Ishikawa (cell line): ENCODE data around the gene LAMA1.

ENCODE experiments used
- CEBPB ChIP-seq: IDR thresholded peaks from 2 replicates; pipeline ENCODE4 v1.6.1; 2012
- CREB1 ChIP-seq: IDR thresholded peaks from 2 replicates; pipeline ENCODE4 v1.6.1; 2012; ENCODE audit warnings: low read depth
- EGR1 ChIP-seq: IDR thresholded peaks from 2 replicates; pipeline ENCODE4 v1.6.1; 2012
- EP300 ChIP-seq: IDR thresholded peaks from 2 replicates; pipeline ENCODE4 v1.6.1; 2012; ENCODE audit warnings: borderline replicate concordance
- FOXM1 ChIP-seq: IDR thresholded peaks from 2 replicates; pipeline ENCODE4 v1.6.1; 2012; ENCODE audit warnings: low read depth, borderline replicate concordance
- NFIC ChIP-seq: IDR thresholded peaks from 2 replicates; pipeline ENCODE4 v1.6.1; 2012
- RAD21 ChIP-seq: IDR thresholded peaks from 2 replicates; pipeline ENCODE4 v1.6.1; 2012; ENCODE audit warnings: low read depth
- TAF1 ChIP-seq: IDR thresholded peaks from 2 replicates; pipeline ENCODE4 v1.6.1; 2012; ENCODE audit warnings: low read depth, mild to moderate bottlenecking
- TCF12 ChIP-seq: IDR thresholded peaks from 2 replicates; pipeline ENCODE4 v1.6.1; 2012; ENCODE audit warnings: low read depth
- TEAD4 ChIP-seq: IDR thresholded peaks from 2 replicates; pipeline ENCODE4 v1.6.1; 2012
- YY1 ChIP-seq: IDR thresholded peaks from 2 replicates; pipeline ENCODE4 v1.6.1; 2012; ENCODE audit warnings: low read depth
- ZBTB7A ChIP-seq: IDR thresholded peaks from 2 replicates; pipeline ENCODE4 v1.6.1; 2012; ENCODE audit warnings: low read depth
- TF ChIP-seq, protein P1 (sequence below): IDR thresholded peaks from 2 replicates; pipeline ENCODE4 v1.6.1; 2012
- TF ChIP-seq, protein P2 (sequence below): IDR thresholded peaks from 2 replicates; pipeline ENCODE4 v1.6.1; 2012
- TF ChIP-seq, protein P3 (sequence below): IDR thresholded peaks from 2 replicates; pipeline ENCODE4 v1.6.1; 2012; ENCODE audit warnings: low read depth, mild to moderate bottlenecking

The LAMA1 gene

DNA sequence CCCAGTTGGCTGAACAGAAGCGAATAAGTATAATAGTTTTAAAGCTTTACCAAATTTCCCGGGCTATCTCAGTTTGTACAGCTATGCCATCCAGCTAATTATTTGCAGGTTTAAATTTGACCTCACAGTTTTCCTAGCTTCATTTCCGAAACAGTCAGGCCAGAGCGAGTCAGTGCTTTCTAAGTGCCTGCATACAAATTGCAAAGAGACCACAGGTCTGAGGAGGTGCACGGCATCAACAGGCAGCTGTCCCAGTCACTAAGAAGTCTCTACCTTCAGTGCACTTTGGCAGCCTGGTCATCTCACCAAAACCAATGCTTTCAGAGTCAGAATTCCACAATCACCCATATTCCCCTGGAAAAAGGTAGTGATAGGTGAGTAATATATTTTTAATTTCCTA is 51.9 kb downstream of the LAMA1 start:
- TF ChIP-seq, protein P1, sequence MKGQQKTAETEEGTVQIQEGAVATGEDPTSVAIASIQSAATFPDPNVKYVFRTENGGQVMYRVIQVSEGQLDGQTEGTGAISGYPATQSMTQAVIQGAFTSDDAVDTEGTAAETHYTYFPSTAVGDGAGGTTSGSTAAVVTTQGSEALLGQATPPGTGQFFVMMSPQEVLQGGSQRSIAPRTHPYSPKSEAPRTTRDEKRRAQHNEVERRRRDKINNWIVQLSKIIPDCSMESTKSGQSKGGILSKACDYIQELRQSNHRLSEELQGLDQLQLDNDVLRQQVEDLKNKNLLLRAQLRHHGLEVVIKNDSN: no peak
- no peak for TF ChIP-seq TEAD4
- TF ChIP-seq EP300: no peak
- TF ChIP-seq CEBPB: no peak
- TF ChIP-seq, protein P2, sequence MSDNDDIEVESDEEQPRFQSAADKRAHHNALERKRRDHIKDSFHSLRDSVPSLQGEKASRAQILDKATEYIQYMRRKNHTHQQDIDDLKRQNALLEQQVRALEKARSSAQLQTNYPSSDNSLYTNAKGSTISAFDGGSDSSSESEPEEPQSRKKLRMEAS: no peak
- no peak for TF ChIP-seq TCF12
- TF ChIP-seq FOXM1: no peak
- no peak for TF ChIP-seq CREB1
- TF ChIP-seq YY1: no peak
- no peak for TF ChIP-seq TAF1
- no peak for TF ChIP-seq RAD21
- TF ChIP-seq NFIC: no peak
- TF ChIP-seq, protein P3, sequence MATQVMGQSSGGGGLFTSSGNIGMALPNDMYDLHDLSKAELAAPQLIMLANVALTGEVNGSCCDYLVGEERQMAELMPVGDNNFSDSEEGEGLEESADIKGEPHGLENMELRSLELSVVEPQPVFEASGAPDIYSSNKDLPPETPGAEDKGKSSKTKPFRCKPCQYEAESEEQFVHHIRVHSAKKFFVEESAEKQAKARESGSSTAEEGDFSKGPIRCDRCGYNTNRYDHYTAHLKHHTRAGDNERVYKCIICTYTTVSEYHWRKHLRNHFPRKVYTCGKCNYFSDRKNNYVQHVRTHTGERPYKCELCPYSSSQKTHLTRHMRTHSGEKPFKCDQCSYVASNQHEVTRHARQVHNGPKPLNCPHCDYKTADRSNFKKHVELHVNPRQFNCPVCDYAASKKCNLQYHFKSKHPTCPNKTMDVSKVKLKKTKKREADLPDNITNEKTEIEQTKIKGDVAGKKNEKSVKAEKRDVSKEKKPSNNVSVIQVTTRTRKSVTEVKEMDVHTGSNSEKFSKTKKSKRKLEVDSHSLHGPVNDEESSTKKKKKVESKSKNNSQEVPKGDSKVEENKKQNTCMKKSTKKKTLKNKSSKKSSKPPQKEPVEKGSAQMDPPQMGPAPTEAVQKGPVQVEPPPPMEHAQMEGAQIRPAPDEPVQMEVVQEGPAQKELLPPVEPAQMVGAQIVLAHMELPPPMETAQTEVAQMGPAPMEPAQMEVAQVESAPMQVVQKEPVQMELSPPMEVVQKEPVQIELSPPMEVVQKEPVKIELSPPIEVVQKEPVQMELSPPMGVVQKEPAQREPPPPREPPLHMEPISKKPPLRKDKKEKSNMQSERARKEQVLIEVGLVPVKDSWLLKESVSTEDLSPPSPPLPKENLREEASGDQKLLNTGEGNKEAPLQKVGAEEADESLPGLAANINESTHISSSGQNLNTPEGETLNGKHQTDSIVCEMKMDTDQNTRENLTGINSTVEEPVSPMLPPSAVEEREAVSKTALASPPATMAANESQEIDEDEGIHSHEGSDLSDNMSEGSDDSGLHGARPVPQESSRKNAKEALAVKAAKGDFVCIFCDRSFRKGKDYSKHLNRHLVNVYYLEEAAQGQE: no peak
- no peak for TF ChIP-seq ZBTB7A
- no peak for TF ChIP-seq EGR1

DNA sequence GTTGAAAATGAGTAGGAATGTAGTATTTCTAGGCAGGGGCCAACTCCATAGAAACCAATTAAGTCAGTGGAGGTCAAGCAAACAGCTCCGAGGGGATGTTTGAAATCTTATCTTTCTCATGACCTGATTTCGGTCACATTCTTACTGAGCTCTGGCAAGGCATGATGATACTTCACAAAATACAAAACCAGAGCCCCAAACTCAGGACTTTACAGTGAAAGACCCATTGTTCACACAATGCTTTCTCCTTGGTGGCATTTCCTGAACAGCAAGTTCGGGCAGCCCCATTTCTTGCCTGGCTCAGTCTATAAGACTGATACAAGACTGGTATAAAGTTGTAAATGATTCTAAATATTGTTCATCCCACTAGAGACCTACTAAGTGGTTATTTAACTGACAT is 53.3 kb downstream of the LAMA1 start:
- TF ChIP-seq YY1 (no peak), RAD21 (no peak), NFIC (no peak), CEBPB (no peak), EGR1 (no peak), TCF12 (no peak), EP300 (no peak), FOXM1 (no peak), ZBTB7A (no peak), TEAD4 (no peak)
- TF ChIP-seq, protein P1: no peak
- TF ChIP-seq, protein P3: no peak
- TF ChIP-seq, protein P2: no peak

DNA sequence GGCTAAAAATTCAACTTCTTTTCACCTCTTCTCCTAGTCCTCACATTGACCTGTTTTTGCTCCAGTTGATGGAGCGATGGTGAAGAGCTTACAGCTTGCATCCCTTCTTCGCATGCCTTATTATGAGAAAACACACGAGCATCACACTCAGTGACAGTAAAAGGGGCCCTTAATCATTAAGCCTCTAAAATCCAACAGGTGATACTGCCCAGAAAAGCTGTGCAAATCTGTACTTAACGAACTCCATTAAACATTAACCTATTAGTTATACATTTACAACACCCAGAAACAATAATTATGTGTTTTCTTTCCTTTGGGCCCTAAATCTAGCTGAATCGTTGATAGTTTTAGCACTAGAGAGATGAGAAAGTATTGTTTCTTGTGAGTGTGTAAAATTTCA is 54.8 kb downstream of the LAMA1 start:
- TF ChIP-seq TEAD4: no peak
- TF ChIP-seq TCF12: no peak
- no peak for TF ChIP-seq EP300
- TF ChIP-seq, protein P3: no peak
- no peak for TF ChIP-seq NFIC
- no peak for TF ChIP-seq ZBTB7A
- no peak for TF ChIP-seq FOXM1
- no peak for TF ChIP-seq RAD21
- TF ChIP-seq EGR1: no peak
- no peak for TF ChIP-seq CEBPB
- no peak for TF ChIP-seq CREB1
- TF ChIP-seq YY1: no peak
- no peak for TF ChIP-seq TAF1
- TF ChIP-seq, protein P2: no peak

DNA sequence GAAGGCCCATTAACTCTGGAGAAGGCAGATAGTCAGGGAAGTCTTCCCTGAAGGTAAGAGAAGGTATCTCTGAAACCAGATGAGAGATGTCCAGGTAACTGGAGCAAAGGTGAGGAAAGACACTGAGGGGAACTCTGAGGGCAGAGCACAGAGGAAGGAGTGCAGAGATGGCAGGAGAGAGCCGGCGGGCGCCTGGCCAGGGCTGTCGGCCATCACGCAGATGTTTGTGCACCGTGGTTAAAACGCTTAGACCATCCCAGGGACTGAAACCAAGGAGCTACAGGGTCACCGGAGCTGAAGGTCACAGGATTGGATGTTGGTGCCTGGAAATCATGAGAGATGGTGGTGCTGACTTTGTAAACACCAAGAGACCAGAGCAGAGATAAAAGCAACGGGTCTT is 55.4 kb downstream of the LAMA1 start:
- TF ChIP-seq FOXM1 (no peak), EGR1 (no peak), CEBPB (no peak), TAF1 (no peak), EP300 (no peak), TCF12 (no peak), NFIC (no peak), CREB1 (no peak), RAD21 (no peak), ZBTB7A (no peak), TEAD4 (no peak)
- TF ChIP-seq, protein P3: no peak
- TF ChIP-seq, protein P2: no peak
- TF ChIP-seq, protein P1: no peak
